ENCODE data around the gene FBXO24.

DNA sequence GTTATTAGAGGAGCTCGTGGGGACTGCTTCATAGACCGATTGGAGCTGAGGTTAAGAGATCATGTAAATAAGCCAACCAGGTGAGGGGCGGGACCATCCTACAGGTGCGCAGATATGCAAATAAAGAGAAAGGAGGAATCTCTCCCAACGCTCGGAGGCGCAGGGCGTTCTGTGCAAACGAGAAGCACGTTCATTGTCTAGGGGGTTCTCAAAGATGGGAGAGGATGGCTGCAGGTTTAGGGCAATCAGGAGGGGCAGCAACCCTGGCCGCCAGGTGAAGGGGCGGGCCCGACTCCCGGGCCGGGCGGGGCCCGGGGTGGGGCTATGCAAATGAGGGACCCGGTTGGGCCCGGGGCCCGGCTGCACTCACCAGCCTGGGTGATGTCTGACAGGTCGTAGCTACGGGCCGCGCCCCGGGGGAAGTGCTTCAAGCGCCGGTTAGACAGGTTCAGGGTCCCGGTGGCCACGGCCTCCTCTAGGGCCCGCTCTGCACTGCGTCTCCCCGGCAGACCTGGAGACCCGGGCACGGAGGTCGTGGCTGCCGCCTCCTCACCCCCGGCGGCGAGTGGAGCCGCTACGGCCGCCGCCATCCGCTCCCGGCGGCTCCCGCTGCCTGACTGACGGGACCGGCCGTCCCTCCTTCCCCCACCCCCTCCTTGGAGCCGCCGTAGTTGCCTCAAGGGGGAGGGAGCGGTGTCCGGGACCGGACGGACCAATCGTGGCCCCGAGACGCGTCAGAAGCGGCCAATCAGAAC lies 440 bp upstream of the FBXO24 start, which contains the start of gene LRCH4:
- TF ChIP-seq, protein P1, sequence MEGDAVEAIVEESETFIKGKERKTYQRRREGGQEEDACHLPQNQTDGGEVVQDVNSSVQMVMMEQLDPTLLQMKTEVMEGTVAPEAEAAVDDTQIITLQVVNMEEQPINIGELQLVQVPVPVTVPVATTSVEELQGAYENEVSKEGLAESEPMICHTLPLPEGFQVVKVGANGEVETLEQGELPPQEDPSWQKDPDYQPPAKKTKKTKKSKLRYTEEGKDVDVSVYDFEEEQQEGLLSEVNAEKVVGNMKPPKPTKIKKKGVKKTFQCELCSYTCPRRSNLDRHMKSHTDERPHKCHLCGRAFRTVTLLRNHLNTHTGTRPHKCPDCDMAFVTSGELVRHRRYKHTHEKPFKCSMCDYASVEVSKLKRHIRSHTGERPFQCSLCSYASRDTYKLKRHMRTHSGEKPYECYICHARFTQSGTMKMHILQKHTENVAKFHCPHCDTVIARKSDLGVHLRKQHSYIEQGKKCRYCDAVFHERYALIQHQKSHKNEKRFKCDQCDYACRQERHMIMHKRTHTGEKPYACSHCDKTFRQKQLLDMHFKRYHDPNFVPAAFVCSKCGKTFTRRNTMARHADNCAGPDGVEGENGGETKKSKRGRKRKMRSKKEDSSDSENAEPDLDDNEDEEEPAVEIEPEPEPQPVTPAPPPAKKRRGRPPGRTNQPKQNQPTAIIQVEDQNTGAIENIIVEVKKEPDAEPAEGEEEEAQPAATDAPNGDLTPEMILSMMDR (IDR thresholded peaks at IDR 0.05; ENCODE audit: poor library complexity) = no peak
- TF ChIP-seq EZH2phosphoT487 (IDR thresholded peaks at IDR 0.05; ENCODE audit: low read depth, severe bottlenecking, unreplicated experiment) = no peak
- no peak for TF ChIP-seq EZH2 (IDR thresholded peaks at IDR 0.05; ENCODE audit: borderline replicate concordance)

Measured in hepatocyte (in vitro differentiated cells).